ENCODE results near the gene IRF2BP2. TPM values are rescaled to one million over a fixed set of nuclear protein-coding genes. Genes with fewer than 3 reads are reported as not detected.

The IRF2BP2 gene
- total RNA-seq, 1 donor = 60.9 TPM

GRCh38 chr1:234654002-234654733 is 44.2 kb upstream of the IRF2BP2 start:
- no peak overlapping the region for H3K4me3 ChIP-seq (ENCODE audit: low read depth, low read length)
- no peak for TF ChIP-seq CTCF (IDR thresholded peaks at IDR 0.05; ENCODE audit: insufficient read depth, low read depth, low read length)
- no peak for DNase-seq (ENCODE audit: low read depth)

- no peak overlapping the region for H3K4me3 ChIP-seq (ENCODE audit: low read depth, low read length)
Measured at GRCh38 chr1:234649432-234650081, 39.6 kb upstream of the IRF2BP2 start.

GRCh38 chr1:234647758-234648157 is 37.8 kb upstream of the IRF2BP2 start:
- DNase-seq (ENCODE audit: low read depth) = no peak
- TF ChIP-seq CTCF (IDR thresholded peaks at IDR 0.05; ENCODE audit: insufficient read depth, low read depth, low read length) = no peak
- H3K4me3 ChIP-seq (ENCODE audit: low read depth, low read length) = no peak overlapping the region

More at GRCh38 chr1:234649432-234650081, 39.6 kb upstream of the IRF2BP2 start:
- DNase-seq (ENCODE audit: low read depth) = no peak
- TF ChIP-seq CTCF (IDR thresholded peaks at IDR 0.05; ENCODE audit: insufficient read depth, low read depth, low read length) = no peak

- H3K4me3 ChIP-seq (ENCODE audit: low read depth, low read length) = no peak overlapping the region
- DNase-seq (ENCODE audit: low read depth) = no peak
- TF ChIP-seq CTCF (IDR thresholded peaks at IDR 0.05; ENCODE audit: insufficient read depth, low read depth, low read length) = no peak
Measured at GRCh38 chr1:234647245-234647644, 37.3 kb upstream of the IRF2BP2 start.

- no peak for DNase-seq (ENCODE audit: low read depth)
- no peak for TF ChIP-seq CTCF (IDR thresholded peaks at IDR 0.05; ENCODE audit: insufficient read depth, low read depth, low read length)
Measured at GRCh38 chr1:234645964-234646363, 36.0 kb upstream of the IRF2BP2 start.

GRCh38 chr1:234645474-234645953 is 35.5 kb upstream of the IRF2BP2 start:
- TF ChIP-seq CTCF (IDR thresholded peaks at IDR 0.05; ENCODE audit: insufficient read depth, low read depth, low read length) = no peak
- H3K4me3 ChIP-seq (ENCODE audit: low read depth, low read length) = no peak overlapping the region
- DNase-seq (ENCODE audit: low read depth) = no peak

More at GRCh38 chr1:234645964-234646363, 36.0 kb upstream of the IRF2BP2 start:
- H3K4me3 ChIP-seq (ENCODE audit: low read depth, low read length) = no peak overlapping the region
